Right kidney (tissue), 1 donor: ENCODE results near the gene PHC3.
"Not testable (repeated sequence)": the region's sequence is repeated elsewhere in the genome, so short reads cannot be mapped to it uniquely, and the experiment has no call there.

Source experiments
- DNase-seq: peaks from one replicate; pipeline ENCODE4 v3.0.0-alpha.2; 2016

The PHC3 gene

DNA sequence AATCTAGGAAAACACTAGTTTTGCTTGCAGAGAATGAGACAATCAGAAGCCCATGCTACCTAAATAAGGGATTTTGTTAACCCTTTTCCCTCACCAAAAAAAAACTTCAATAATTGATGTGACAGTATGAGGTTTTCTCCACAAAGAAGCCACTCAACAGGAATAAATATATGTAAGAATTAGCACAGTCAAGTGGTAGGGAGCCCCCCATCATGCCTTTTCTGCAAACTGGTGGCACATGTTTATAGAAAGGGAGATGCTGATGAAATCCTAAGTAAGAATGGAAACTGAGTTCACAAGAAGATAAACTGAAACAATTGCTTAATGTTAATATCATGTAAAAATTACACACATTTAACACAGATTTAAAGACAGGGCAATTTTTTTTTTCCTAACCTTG, 51.0 kb downstream of the PHC3 start:
- DNase-seq: no peak

DNA sequence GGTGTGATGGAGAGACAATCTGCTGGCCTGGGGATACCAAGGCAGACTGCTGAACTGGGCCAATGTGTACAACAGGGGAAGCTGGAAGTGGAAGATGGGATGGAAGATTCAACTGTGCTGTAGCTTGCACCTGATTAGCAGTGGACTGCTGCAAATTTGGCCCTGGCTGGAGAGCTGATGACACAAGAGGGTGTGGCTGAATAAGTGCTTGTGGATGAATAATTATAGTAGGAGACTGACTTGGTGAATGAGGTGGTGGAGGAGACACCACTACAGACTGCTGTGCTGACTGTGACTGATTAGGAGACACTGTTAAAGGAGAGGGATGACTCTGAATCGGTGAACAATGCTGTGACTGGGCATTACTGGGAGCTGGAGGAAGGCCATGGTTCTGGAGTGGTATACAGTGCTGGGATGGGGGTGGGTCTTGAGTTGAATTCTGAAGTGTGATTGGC, 52.5 kb downstream of the PHC3 start:
- DNase-seq: no peak

DNA sequence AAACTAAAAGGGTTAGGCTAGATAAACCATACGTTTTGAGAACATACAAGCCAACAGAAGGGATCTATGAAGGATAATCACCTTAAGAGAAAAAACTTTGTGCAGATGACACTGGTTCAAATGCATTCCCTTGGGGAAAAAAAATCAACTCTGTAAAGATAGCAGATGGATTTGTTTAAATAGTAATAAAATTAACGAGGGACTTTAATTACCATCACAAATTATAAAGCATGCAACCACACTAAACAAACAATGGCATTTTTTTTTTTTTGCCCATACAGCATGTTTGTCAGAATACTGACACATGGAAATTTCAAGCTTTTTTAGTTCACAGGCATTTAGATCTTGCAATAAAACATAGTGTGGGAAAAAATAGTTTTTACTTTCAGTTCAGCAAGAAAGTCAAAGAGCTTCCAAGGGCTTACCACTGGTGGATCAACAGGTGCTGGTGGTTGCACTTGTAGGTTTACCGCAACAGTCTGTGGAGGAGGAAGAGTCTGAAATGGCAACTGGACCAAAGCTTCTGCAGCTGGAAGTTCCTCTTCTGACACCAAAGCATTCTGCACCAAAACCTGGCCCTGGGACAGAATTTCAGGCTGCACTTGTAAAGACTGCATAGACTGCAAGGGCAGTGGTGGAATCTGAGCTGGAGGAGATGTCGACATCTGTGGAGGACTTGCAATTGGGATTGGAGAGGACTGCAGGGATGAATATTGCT, 53.1 kb downstream of the PHC3 start:
- no peak for DNase-seq

DNA sequence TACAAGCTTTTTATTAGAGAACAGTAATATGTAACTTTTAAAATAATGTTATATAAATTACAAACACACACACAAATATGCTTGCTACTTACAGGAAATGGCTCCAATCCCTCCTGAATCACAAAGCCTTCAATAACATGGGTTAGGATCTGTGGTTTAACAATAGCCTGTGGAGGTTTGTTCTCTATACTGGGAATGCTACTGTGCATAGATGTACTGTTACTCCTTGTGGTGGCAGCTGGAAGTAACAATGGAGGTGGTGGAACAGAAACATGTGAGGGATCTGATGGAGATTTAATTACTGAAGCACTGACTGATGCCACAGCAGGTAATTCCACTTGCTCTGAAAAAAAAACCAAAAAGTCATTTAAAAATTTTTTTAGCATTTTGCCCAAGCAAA, 64.4 kb downstream of the PHC3 start:
- no peak for DNase-seq

DNA sequence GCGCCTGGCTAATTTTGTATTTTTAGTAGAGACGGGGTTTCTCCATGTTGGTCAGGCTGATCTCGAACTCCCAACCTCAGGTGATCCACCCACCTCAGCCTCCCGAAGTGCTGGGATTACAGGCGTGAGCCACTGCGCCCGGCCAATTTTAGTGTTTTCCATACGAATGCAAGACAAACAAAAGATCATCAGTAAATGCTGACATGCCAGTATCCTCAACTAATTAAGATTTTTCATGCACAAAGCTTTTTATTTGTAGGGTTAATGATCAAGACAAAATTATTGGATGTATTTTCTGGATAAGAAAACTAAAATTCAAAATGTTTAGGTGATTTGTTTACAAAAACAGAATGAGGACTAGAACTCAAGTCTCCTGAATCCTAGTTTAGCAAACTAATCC, 67.4 kb downstream of the PHC3 start:
- not testable (repeated sequence) for DNase-seq

DNA sequence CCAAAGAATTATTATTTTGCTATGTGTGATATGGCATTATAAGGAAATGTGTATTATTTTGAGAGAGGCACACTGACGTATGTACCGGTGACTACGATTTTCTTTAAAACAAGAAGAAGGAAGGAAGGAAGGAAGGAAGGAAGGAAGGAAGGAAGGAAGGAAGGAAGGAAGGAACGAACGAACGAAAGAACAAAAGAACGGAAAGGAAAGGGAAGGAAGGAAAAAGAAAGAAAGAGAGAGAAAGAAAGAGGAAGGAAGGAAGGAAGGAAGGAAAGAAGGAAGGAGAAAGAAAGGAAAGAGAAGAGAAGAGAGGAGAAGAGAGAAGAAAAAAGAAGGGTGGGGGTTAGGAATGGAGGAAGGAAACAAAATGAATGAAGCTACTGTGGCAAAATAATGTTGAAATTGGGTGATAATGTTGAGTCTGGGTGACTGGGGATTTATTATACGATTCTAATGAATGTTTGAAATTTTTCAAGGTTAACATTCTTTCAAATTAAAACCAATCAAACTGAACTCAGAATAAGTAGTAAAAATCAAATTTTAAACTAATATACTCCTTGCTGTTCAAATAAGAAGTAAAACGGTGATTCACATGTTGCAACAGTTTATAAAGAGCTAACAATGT, 70.3 kb downstream of the PHC3 start:
- no peak for DNase-seq

DNA sequence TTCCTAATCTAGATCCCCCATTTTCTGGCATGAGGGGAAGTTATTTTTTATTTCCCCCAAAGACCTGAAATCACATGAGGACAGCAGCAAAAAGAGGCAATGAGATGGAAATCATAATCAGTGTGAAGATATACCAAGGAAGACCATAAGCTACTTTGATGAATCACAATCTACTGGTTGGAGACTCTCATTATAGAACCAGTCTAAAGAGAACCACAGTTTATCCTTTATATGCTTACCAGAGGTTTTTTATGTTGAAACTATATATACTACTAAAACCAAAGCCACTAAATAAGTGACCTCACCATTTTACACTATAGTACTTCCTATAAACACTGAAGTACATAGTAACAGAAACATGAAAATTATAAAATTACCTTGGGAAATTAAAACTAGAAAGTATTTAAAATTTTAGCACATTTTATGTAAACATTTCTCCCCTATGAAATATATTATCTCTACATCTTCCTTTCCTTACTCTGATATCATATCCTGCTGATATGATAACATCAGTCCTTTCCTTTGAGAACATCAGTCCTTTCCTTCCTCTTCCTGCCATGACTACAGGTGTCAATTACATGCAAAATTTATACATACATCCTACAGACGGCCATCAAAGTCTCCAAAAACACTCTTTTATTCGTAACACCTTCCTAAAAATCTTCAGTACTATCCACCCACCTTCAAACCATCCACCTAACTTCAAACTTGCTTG, 71.8 kb downstream of the PHC3 start:
- no peak for DNase-seq

DNA sequence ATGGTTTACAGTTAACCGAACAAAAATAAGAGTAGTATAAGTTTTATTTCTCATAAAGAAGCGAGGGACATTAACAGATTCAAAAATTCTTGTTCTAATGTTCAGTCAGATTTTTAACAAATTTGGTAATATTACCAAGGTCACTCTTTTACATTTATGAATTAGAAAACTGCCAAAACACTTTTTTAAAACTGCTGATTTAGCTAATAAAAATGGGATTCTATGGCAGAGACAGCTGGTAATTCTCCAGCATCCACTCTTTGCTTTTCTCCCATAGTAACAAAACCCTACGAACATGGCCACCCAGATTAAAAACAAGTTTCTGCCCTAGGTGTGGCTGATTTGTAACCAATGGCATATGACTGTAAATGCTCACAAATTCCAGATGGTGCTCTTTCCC, 72.6 kb downstream of the PHC3 start:
- DNase-seq: no peak

DNA sequence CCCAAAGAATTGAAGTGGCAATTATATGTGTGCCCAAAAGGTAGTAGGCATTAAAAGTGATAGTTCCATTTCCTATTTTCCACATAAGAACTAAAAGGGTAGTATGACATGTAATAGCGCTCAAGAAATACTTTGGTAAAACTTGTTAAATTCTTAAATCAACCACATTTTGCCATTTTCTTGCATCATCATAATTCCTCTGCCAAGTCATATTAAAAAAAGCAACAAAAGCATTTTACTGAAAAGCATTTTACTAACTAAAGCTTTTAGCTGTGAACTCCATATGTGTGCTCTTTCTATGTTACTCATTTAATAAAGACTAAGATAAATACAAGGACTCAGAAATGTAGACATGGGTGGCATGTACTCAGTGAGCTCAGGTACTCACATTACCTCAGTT, 73.6 kb downstream of the PHC3 start:
- DNase-seq: no peak

DNA sequence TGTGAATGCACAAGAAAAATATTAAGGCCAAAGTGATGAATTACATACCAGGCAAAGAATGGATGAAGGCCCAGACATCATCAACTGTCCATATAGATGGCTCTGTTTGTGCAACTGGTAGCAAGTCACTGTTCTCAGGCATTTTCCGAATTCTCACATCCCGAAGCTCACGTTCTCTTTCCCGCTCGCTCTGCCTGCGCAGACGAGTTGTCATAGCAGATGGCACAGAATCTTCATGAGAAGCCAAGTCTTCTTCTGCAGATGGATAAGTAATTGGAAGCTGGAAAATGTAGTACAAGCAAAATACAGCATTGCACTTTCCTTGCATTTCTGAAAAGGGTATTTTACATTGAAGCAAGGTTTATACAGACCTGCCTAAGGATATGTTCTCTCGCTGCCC, 79.1 kb downstream of the PHC3 start:
- DNase-seq: no peak

DNA sequence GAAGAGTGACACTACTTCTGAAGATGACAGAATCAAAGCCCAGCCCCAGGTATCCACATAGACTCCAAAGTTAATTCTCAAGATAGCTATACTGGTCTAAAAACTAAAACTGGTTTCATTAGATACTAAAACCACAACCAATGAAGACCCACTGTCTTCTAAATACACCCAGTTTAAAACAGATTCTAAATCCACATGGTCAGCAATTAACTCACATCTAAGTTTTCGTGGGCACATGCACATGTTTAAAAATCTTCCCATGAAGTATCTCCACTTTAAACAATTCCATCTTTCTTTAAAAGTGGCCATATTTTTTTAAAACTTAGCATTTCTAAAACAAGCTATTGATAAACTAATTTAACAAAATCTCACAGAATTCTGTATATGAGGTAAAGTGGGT, 80.6 kb downstream of the PHC3 start:
- no peak for DNase-seq

DNA sequence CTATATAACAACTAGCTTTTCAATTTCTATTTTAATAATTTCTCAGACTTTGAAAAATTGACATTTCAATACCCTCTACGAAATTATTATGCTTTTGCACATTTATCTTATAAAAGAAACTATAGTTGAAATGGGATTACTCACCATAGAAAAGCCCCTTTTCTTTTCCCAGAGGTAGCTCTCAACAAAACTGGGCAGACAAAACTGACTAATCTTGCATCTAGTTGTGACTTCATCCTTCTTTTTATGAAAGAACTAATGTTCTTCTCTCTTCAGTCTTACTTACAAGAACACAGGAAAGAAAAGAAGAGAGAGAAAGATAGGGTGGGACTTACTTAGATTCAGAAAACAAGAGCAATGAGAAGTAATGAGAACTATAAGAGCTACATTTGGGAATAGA, 82.8 kb downstream of the PHC3 start:
- no peak for DNase-seq

DNA sequence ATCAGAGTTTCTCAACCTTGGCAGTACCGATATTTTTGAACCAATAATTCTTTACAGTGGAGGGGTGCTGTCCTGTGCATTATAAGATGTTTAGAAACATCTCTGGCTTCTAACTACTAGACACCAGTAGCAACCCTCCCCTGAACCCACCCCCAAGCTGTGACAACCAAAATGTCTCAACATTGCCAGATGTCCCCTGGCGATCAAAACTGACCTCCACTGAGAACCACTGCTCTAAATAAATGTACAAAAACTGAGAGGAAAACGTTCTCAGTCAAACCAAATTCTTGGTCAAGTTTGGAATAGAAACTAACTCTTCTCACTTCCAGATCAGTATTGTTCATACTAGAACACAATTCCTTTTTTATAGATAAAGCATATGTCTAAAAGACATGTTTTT, 85.2 kb downstream of the PHC3 start:
- DNase-seq: no peak

DNA sequence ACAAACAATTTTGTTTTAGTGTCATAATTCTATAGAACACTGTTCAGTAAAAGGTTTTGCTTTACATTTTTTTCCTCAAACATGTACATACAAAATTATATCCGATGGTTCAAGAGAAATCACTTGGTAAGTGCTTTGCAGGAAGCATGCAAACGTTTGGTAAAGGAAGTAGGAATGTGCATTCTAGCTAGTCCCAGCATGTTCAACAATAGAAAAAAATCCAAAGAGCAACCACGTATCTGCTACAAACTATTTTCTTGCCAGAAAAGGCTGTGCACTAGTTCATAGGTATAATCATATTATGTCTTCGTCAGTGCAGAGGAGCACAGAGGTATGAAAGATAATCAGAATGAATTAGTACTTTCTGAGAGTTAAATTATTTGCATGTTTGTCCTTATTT, 85.8 kb downstream of the PHC3 start:
- no peak for DNase-seq

DNA sequence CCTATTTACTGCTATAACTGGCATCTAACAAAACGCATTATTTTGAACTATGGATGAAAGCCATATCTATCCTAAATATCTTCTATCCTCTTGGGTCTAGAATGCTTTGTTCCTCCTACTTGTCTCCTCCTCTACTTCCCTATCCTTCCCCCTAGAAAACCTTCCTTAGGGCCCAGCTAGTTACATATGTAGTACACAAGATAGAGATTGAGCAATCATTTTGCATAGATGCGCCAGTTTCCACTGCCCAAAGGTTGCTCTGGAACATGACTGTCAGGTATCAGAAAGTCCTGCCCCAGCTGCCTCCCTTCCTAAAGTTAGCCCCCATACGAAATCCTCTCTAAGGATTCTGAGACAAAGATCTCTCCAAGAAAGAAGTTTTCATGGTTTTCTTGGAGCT, 88.6 kb downstream of the PHC3 start:
- no peak for DNase-seq

DNA sequence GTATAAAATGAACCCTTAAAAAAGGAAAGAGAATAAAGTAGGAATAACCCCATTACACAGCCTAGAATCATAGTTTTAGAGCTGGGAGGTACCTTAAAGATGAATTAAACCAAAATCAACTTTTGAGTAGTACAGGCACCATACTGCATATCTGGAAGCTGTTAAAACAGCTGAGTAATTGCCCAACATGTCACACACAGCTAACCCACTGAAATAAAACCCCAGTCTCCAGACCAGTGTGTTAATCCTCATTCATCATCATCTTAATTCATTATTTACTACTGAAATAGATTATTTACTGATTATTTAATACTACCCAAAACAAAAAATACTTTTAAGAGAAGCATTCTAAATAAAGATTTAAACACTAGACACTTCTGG, 90.9 kb downstream of the PHC3 start:
- DNase-seq: no peak

DNA sequence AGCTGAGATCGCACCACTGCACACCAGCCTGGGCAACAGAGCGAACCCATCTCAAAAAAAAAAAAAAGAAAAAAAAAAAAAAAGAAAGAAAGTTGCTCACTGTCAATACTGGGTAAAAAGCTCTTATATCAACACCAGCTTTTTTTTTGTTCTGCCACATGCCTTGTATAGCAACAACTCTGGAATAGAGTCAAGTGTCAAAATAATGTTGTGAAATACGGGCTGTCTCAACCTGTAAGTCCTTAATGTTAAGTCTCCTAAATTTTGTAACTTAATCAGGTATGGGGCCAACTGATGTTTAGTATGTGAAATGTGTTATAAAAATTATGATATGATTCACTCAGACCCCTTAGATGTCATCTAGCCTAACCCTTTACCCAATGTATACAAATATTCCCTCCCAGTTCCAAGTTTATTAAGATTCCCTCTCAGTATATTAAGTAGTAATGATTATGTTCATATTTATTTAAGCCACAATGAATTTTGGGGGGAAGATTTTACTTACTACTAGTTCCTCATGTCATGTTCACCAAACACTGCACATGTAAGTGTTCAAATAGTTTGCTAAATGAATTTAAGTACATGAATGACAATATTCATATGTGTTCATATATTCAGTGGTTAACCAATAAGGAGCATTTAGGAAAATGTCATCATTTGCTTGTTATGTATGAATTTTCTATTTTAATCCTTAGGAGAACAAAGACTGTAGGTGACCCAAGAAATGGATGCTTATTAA, 91.5 kb downstream of the PHC3 start:
- DNase-seq: no peak

DNA sequence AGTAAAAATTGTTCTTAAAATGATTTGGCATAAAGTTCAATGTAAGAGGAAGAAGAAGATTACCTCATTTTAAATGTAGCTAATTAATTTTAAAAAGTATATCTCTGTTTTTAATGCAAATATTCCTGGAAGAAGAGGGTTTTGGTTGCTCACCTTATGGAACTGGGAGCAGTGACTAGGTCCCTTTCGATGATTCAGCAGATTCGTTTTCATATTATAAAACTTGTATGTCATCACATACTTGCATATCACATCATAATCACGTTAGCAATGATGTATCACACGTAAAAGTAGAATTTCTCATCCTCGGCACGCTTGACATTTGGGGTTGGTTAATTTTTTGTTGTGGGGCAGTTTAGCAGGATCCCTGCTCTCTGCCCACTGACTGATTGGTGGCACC, 96.1 kb downstream of the PHC3 start:
- no peak for DNase-seq

DNA sequence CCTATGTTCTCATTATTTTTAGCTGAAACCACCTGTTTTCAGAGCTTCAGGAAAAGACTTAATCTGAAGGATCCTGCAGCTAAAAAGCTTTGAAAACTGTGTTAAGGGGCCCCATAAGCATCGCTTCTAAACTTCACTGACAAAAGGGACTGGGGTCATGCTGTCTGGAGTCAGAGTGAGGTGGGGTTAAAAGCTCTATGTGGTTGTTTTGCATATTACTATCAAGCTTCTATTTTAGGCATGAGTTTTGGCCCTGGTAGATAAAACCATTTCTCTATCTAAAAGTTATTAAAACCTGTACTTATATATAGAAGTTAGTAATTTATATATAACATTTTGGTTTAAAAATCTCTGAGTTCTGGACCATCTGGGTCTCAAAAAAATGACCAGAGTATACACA, 98.2 kb downstream of the PHC3 start:
- DNase-seq: no peak

DNA sequence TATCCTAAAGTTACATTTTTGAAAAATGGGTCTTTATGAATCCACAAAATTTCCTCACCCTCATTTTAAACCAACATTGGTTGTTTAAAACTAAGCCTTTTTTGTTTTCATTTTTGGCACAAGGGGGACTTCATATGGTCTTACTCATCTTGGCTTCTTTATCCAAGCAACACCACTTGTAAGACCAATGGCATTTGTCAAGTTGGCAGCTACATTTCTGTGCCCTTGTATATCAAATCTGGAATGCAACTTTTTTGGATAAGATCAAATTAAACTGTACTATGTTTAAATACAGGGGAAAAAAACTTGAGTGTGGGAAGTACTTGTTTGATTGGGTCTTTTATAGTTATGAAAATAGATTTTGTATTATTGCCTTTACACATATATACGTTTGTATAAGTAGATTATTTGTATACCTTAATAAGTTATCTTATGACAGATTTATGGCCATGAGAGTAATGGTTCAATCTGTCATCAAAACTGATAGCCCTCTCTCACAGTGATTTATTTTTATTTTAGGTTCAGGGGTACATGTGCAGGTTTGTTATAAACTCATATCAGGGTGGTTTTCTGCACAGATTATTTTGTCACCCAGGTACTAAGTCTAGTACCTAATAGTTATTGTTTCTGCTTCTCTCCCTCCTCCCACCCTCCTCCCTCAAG, 100.3 kb downstream of the PHC3 start:
- DNase-seq: no peak

DNA sequence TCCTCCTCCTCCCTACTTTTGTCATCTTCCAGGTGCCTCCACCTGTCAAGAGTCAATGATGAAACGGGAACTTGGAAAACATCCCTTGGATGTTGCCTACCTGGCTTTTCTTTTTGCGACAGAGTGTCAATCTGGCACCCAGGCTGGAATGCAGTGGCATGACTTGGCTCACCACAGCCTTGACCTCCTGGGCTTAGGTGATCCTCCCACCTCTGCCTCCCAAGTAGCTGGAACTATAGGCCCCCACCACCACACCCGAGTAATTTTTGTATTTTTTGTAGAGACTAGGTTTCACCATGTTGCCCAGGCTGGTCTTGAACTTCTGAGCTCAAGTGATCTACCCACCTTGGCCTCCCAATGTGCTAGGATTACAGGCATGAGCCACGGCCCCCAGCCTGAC, 100.9 kb downstream of the PHC3 start:
- DNase-seq: no peak

DNA sequence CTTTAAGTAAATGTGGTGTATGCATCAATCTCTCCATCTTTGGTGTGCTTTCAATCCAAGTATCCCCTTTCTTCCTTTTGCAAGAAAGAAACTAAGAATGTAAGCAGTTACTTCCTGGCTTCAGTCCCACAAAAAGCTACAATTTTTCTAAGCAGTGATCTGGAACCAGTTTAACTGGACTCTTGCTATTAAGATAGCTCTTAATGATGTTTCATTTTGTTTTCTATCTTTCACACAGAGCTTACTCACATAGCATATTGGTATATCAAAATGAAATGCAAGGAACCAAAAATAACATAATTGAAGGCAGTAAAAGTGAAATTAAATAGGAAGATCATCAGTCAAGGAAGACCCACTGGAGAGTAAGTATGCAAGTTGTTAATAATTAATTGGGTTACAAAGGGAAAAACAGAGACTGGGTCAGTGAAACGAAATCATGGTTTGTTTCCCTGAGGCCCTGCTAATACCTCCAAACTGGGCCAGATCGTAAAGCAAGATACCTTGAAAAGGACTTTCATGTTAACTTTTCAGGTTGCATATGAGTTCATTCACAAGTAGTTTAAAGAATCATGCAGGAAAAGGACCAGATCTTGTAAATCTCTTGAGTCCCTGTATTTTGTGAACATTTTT, 101.9 kb downstream of the PHC3 start:
- DNase-seq: peak; percentile 28
